Endothelial cell of umbilical vein (primary cell): ENCODE results near the gene PLCXD1. TPM values are rescaled to one million over a fixed set of nuclear protein-coding genes. Genes with fewer than 3 reads are reported as not detected.

Source experiments
- BruUV-seq: library from RNA; stranded (reverse); fragments of 400-500 nt; replicated peaks from 2 replicates; lab custom pipeline; 2021; lab: Mats Ljungman, UMichigan
- CTCF ChIA-PET: fragments of 300-600, 350-600 bp; sonication (Branson Sonifier 250); formaldehyde crosslinking; loops from one replicate; lab custom pipeline; 2021; ENCODE audit warnings: antibody characterized with exemption, inconsistent platforms; lab: Charles Lee
- POLR2A ChIA-PET: fragments of 300-600, 350-600 bp; sonication (Branson Sonifier 250); formaldehyde crosslinking; loops from one replicate; lab custom pipeline; 2021; ENCODE audit warnings: antibody characterized with exemption, inconsistent platforms; lab: Charles Lee
- DNase-seq: peaks from one replicate; pipeline ENCODE4 v3.0.0-alpha.2; 2011; ENCODE audit warnings: low read depth, low spot score
- FAIRE-seq: peaks from 2 replicates; lab custom pipeline; 2011; peaks lifted over from hg19 to GRCh38; lab: Jason Lieb, UNC
- H2AFZ ChIP-seq: 2 replicates; pipeline ENCODE4 v1.6.0; 2012; ENCODE audit warnings: low read depth, low read length, control low read depth, inconsistent platforms
- H3K27ac ChIP-seq: 2 replicates; pipeline ENCODE4 v1.5.1; 2011; ENCODE audit warnings: low read depth, mild to moderate bottlenecking, control low read depth, low read length, moderate library complexity; ENCODE audit not compliant: insufficient read depth
- H3K27me3 ChIP-seq, 2 experiments: 2 replicates each; pipeline versions ENCODE4 v1.6.0 to v1.6.1; 2011; ENCODE audit warnings: low read length in 2 of 2, mixed read lengths in 1 of 2; ENCODE audit not compliant: control insufficient read depth in 2 of 2, insufficient read depth in 2 of 2
- H3K36me3 ChIP-seq, 2 experiments: 2 replicates in 1 of 2; 3 replicates in 1 of 2; pipeline ENCODE4 v1.5.1; 2011; ENCODE audit warnings: low read length in 2 of 2, mild to moderate bottlenecking in 1 of 2, moderate library complexity in 1 of 2; ENCODE audit not compliant: control insufficient read depth in 2 of 2, insufficient read depth in 2 of 2; ENCODE audit errors: extremely low read depth in 1 of 2
- H3K4me1 ChIP-seq: 3 replicates; pipeline ENCODE4 v1.5.1; 2011; ENCODE audit warnings: mild to moderate bottlenecking, low read length; ENCODE audit not compliant: control insufficient read depth, insufficient read depth; ENCODE audit errors: extremely low read depth
- H3K4me2 ChIP-seq: 2 replicates; pipeline ENCODE4 v1.6.1; 2011; ENCODE audit warnings: low read length, control low read depth, mixed read lengths; ENCODE audit not compliant: insufficient read depth
- H3K4me3 ChIP-seq, 3 experiments: fragments of 200-600 bp in 1 of 3; sonication (generic), shearing (Covaris generic) in 1 of 3; replicated peaks in 1 of 3; 2 replicates each; pipeline ENCODE4 v1.5.1; 2011 to 2016; ENCODE audit warnings: control low read depth in 3 of 3, low read length in 3 of 3, mild to moderate bottlenecking in 2 of 3, inconsistent platforms in 1 of 3, low read depth in 1 of 3, moderate library complexity in 1 of 3; ENCODE audit not compliant: insufficient read depth in 1 of 3
- H3K79me2 ChIP-seq: 2 replicates; pipeline ENCODE4 v1.6.0; 2012; ENCODE audit warnings: low read length, inconsistent platforms; ENCODE audit not compliant: control insufficient read depth, insufficient read depth
- H3K9ac ChIP-seq: replicated peaks from 2 replicates; pipeline ENCODE3; 2011; ENCODE audit warnings: low read length, control low read depth; ENCODE audit not compliant: insufficient read depth; ENCODE audit errors: extremely low read depth
- H3K9me1 ChIP-seq: replicated peaks from 3 replicates; pipeline ENCODE4 v1.6.0; 2011; ENCODE audit warnings: mild to moderate bottlenecking, low read length; ENCODE audit not compliant: control insufficient read depth, insufficient read depth; ENCODE audit errors: extremely low read depth
- H3K9me3 ChIP-seq: replicated peaks from 2 replicates; pipeline ENCODE4 v1.5.1; 2012; ENCODE audit warnings: low read length, inconsistent platforms; ENCODE audit not compliant: control insufficient read depth, insufficient read depth
- H4K20me1 ChIP-seq: replicated peaks from 2 replicates; pipeline ENCODE3; 2011; ENCODE audit warnings: mild to moderate bottlenecking, low read length; ENCODE audit not compliant: control insufficient read depth, insufficient read depth; ENCODE audit errors: extremely low read depth
- EZH2 ChIP-seq: IDR thresholded peaks from 2 replicates; pipeline ENCODE4 v1.6.1; 2012; ENCODE audit warnings: borderline replicate concordance, low read depth, mild to moderate bottlenecking, moderate library complexity, low read length, inconsistent platforms; ENCODE audit not compliant: severe bottlenecking
- JUN ChIP-seq: IDR thresholded peaks from 2 replicates; pipeline ENCODE4 v1.6.1; 2011; ENCODE audit warnings: borderline replicate concordance, low read depth; ENCODE audit not compliant: insufficient read length, insufficient read depth
- MYC ChIP-seq: IDR thresholded peaks from one replicate; pipeline ENCODE4 v1.6.1; 2011; ENCODE audit warnings: mild to moderate bottlenecking, low read depth, low read length
- dilution Hi-C: fragments of 300-500 bp; cut with MboI; formaldehyde crosslinking; loops from one replicate; pipeline ENCODE4 v1.15.0; 2019; ENCODE audit warnings: low sequenced_read_pairs; ENCODE audit not compliant: extremely low pct_ligation_motif_present
- intact Hi-C: fragments of 100-400 bp; cut with micrococcal nuclease; formaldehyde crosslinking; loops from one replicate; pipeline ENCODE4 v1.10.0; 2022
- polyA plus RNA-seq, 4 experiments: library from polyadenylated mRNA; depleted of rRNA in 3 of 4; stranded (reverse) in 3 of 4; unstranded in 1 of 4; fragments of >200 nt; gene quantifications; 2 replicates each; pipeline versions ENCODE4 v1.2.1 to v1.2.3, GENCODE V29; 2011 to 2012; ENCODE audit warnings: missing spikeins in 1 of 4
- total RNA-seq: library from RNA; stranded (reverse); gene quantifications from 2 replicates; pipeline ENCODE4 v1.2.3, GENCODE V29; 2021

PLCXD1 gene
- total and polyA plus RNA-seq, 2 donors (not counting 3 experiments of a cell fraction or from before 2014, with no cell fraction given) = 11.7 to 16.8 TPM

DNA sequence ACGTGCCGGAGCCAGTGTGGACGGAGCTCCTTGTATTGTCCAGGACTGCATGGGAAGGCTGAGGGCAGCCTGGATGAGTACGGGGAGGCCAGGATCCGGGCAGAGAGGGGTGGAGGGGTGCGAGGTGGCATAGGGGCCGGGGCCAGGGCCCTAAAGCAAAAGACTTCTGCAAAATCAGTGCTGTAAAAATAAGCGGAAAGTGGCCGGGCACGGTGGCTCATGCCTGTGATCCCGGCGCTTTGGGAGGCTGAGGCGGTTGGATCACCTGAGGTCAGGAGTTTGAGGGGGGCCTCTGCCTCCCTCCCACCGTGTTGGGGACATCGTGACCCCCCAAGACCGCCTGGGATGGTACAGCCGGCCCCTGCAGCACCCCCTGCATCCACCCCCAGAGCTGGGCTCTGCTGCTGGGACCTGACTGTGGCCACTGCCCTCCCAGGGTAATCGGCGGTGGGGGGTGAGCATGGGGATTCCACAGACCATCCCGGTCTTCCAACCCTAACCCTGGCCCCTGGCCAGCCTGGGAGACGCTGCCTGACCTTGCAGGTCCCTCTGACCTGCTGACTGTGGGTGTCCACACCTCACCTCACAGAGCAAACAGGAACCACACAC lies 23.4 kb upstream of the PLCXD1 start:
- Histone ChIP-seq H3K9me1 (no peaks in the 10 kb centered on the region), H3K36me3 (no peaks in the 10 kb centered on the region), H3K4me2 (no peak overlapping the region), H3K9me3 (no peaks in the 10 kb centered on the region), H3K27me3 (no peaks in the 10 kb centered on the region), H4K20me1 (no peaks in the 10 kb centered on the region), H3K79me2 (no peaks in the 10 kb centered on the region), H3K27ac (no peak overlapping the region), H2AFZ (no peak overlapping the region), H3K4me1 (no peaks in the 10 kb centered on the region), H3K9ac (no peak overlapping the region), H3K4me3 (no peak overlapping the region)
- intact Hi-C loops = no loop called here
- TF ChIP-seq MYC (no peak), JUN (no peak)
- ChIA-PET POLR2A (no interaction called here), CTCF (no interaction called here)
- DNase-seq (no peak), FAIRE-seq (no peak)
- no TSS peak for BruUV-seq
- dilution Hi-C loops = no loop called here

DNA sequence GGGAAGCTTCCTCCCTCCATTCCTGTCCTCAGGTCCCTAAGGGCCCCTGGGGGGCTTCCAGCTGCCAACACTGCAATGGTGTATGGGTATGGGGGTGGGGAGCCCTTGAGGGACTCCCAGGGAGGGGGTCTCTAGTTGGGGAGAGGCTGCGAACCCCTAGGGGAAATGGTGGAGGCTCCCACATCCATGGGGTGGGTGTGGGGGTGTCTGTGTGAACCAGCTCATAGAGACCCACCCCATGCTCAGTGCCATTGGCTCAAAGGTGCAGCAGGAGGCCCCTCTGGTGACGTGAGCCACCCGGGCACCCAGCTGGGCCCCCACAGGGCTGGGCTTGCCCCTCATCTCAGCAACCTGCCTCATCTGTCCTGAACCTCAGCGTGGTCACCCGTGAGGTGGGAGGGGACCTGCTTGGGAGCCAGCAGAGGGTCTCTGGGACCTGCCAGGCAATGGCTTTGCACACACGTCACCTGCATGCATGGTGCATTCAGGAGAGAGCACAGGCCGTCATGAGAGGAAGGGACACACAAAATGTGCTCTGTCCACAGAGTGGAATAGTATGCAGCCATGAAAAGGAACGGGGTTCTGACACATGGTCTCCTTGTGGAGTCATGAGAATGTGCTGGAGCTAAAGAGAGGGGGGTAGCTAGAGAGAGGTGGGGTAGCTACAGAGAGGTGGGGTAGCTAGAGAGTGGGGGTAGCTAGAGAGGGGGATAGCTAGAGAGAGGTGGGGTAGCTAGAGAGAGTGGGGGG lies 22.7 kb upstream of the PLCXD1 start:
- FAIRE-seq = no peak
- no TSS peak for BruUV-seq
- Histone ChIP-seq H3K36me3 (no peaks in the 10 kb centered on the region), H3K27me3 (no peaks in the 10 kb centered on the region), H3K9me3 (no peaks in the 10 kb centered on the region), H3K4me3 (no peak overlapping the region), H3K4me2 (no peak overlapping the region), H3K79me2 (no peaks in the 10 kb centered on the region), H3K27ac (no peak overlapping the region), H2AFZ (no peak overlapping the region), H4K20me1 (no peaks in the 10 kb centered on the region), H3K9me1 (no peaks in the 10 kb centered on the region), H3K9ac (no peak overlapping the region), H3K4me1 (no peaks in the 10 kb centered on the region)
- POLR2A ChIA-PET = no interaction called here
- CTCF ChIA-PET = no interaction called here
- dilution Hi-C loops (no loop called here), intact Hi-C loops (no loop called here)
- DNase-seq = no peak
- TF ChIP-seq JUN = no peak
- TF ChIP-seq EZH2 = no peak
